Activated T-cell treated with anti-CD3 and anti-CD28 coated beads, Interleukin-2, amount 50 U/mL, for 1 hour (primary cell): Measurements from ENCODE around the gene ID1.

ENCODE experiments used
- DNase-seq: peaks from one replicate; pipeline ENCODE4 v3.0.0-alpha.2; 2020

The ID1 gene

GRCh38 chr20:31605031-31605901 lies at the start of gene ID1:
ID1 (plus strand) TSS chr20:31605289; CDS start chr20:31605388, 99 bp downstream.
- peak; percentile 93 for DNase-seq

GRCh38 chr20:31559704-31560093 lies 45.4 kb upstream of the ID1 start:
- no peak for DNase-seq

- peak; percentile 77 for DNase-seq
Measured at GRCh38 chr20:31560094-31560745, 44.9 kb upstream of the ID1 start.

- no peak for DNase-seq
Measured at GRCh38 chr20:31560746-31561598, 44.1 kb upstream of the ID1 start.

GRCh38 chr20:31562241-31562640 lies 42.8 kb upstream of the ID1 start:
- no peak for DNase-seq

- no peak for DNase-seq
Measured at GRCh38 chr20:31564284-31564683, 40.8 kb upstream of the ID1 start.

- DNase-seq, result no peak
Measured at GRCh38 chr20:31565699-31566318, 39.3 kb upstream of the ID1 start.

GRCh38 chr20:31566319-31566657 lies 38.8 kb upstream of the ID1 start:
- no peak for DNase-seq

GRCh38 chr20:31566658-31567379 lies 38.3 kb upstream of the ID1 start:
- no peak for DNase-seq

GRCh38 chr20:31567380-31567720 lies 37.7 kb upstream of the ID1 start:
- no peak for DNase-seq

GRCh38 chr20:31568041-31568731 lies 36.9 kb upstream of the ID1 start:
- no peak for DNase-seq

GRCh38 chr20:31568773-31569162 lies 36.3 kb upstream of the ID1 start:
- DNase-seq, result no peak

- DNase-seq, result peak; percentile 77
Measured at GRCh38 chr20:31569163-31570020, 35.7 kb upstream of the ID1 start.

- no peak for DNase-seq
Measured at GRCh38 chr20:31570021-31570463, 35.0 kb upstream of the ID1 start.

GRCh38 chr20:31570735-31571617 lies 34.1 kb upstream of the ID1 start:
- no peak for DNase-seq

GRCh38 chr20:31572042-31572700 lies 32.9 kb upstream of the ID1 start:
- no peak for DNase-seq

GRCh38 chr20:31572701-31573554 lies 32.2 kb upstream of the ID1 start:
- peak; percentile 91 for DNase-seq
